Measurements from ENCODE around the gene TNFRSF13B. TPM values are rescaled to one million over a fixed set of nuclear protein-coding genes. Genes with fewer than 3 reads are reported as not detected.
"Not testable (repeated sequence)": the region's sequence is repeated elsewhere in the genome, so short reads cannot be mapped to it uniquely, and the experiment has no call there.

TNFRSF13B gene
- total RNA-seq, 2 experiments from 2014 or later = not detected

GRCh38 chr17:17001076-17001777 is 29.3 kb upstream of the TNFRSF13B start:
- Mint-ChIP-seq H3K36me3 (no peaks in the 10 kb centered on the region), H3K27ac (no peak overlapping the region), H3K9me3 (no peaks in the 10 kb centered on the region), H3K4me3 (no peak overlapping the region), H3K4me1 (peaks cover 3% of the 10 kb centered on the region), H3K27me3 (peaks cover 2% of the 10 kb centered on the region)
- POLR2A ChIA-PET = no interaction called here
- DNase-seq (no peak), ATAC-seq (ENCODE audit: low read depth) (peak; percentile 22)

DNA sequence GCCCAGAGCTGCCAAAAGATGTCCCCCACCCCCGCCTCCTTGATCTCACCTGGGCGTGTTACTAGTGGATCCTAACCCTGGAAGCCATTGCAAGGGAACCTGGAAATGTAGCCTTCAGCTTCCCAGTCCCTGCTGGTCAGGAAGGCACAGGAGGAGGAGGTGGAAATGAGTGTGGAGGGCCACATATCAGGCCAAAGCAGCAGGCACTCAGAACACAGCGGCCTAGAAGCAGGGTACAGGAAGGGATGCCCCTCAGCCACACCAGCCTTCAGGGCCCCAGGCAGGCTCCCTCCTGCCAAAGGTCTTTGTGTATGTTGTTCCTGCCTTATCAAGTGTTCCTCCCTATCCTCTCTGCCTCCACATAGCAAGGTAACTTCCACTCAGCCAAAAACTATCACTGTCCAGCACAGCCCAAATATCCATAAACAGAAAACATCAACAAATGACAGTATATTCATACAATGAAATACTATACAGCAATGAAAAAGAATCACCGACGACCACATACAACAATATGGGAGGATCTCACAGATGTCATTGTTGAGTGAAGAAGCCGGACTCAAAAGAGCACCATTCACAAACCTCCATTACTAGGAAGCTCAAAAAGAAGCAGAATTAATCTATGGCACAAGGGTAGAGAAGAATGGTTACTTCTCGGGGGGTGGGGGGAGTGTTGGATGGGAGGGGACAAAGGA is 28.2 kb upstream of the TNFRSF13B start:
- Mint-ChIP-seq H3K9me3 (no peaks in the 10 kb centered on the region), H3K4me1 (peaks cover 3% of the 10 kb centered on the region), H3K4me3 (no peak overlapping the region), H3K36me3 (no peaks in the 10 kb centered on the region), H3K27ac (no peak overlapping the region), H3K27me3 (peaks cover 2% of the 10 kb centered on the region)
- no peak for DNase-seq
- POLR2A ChIA-PET = interaction anchor here (0.5 kb wide), 1 partner anchor 201 kb away, joined by 5 read pairs; no protein-coding TSS in a partner anchor
- ATAC-seq (ENCODE audit: low read depth) = no peak

- peaks cover 3% of the 10 kb centered on the region for H3K27me3 Mint-ChIP-seq
- H3K36me3 Mint-ChIP-seq = no peaks in the 10 kb centered on the region
- no peak overlapping the region for H3K4me3 Mint-ChIP-seq
- DNase-seq (no peak), ATAC-seq (ENCODE audit: low read depth) (no peak)
- H3K4me1 Mint-ChIP-seq = peaks cover 3% of the 10 kb centered on the region
- H3K27ac Mint-ChIP-seq = no peak overlapping the region
- H3K9me3 Mint-ChIP-seq = no peaks in the 10 kb centered on the region
- POLR2A ChIA-PET = no interaction called here
Observed at GRCh38 chr17:16997514-16998429, 25.9 kb upstream of the TNFRSF13B start.

- POLR2A ChIA-PET = not testable (repeated sequence)
Observed at GRCh38 chr17:16996726-16997125, 24.8 kb upstream of the TNFRSF13B start.

DNA sequence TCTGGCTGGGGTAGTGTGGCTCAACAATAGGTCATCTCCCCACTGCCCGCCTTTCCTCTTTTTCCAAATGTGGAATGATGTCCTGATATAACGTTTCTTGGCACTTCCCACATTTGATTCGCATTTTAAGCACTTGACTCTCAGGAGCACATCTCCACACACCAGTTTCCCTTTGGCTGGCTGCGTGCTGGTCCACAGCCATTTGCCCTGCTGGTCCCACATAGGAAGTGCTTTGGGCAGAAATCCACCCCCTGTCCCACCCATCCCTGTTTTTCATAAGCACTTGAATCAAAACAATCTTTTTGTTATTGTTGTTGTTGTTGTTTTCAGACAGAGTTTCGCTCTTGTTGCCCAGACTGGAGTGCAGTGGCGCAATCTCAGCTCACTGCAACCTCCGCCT is 24.0 kb upstream of the TNFRSF13B start:
- Mint-ChIP-seq H3K9me3 (no peaks in the 10 kb centered on the region), H3K27me3 (peaks cover 5% of the 10 kb centered on the region), H3K4me1 (no peaks in the 10 kb centered on the region), H3K36me3 (no peaks in the 10 kb centered on the region), H3K4me3 (no peak overlapping the region), H3K27ac (no peak overlapping the region)
- ATAC-seq (ENCODE audit: low read depth) (no peak), DNase-seq (no peak)
- POLR2A ChIA-PET = no interaction called here

More at GRCh38 chr17:16996726-16997125, 24.8 kb upstream of the TNFRSF13B start:
- H3K4me3 Mint-ChIP-seq; H3K27me3 Mint-ChIP-seq; ATAC-seq (ENCODE audit: low read depth); H3K36me3 Mint-ChIP-seq; H3K27ac Mint-ChIP-seq; H3K4me1 Mint-ChIP-seq; DNase-seq; H3K9me3 Mint-ChIP-seq: not testable (repeated sequence)

GRCh38 chr17:16994631-16995030 is 22.7 kb upstream of the TNFRSF13B start:
- POLR2A ChIA-PET = no interaction called here
- ATAC-seq (ENCODE audit: low read depth) (no peak), DNase-seq (no peak)
- H3K9me3 Mint-ChIP-seq = no peaks in the 10 kb centered on the region
- no peaks in the 10 kb centered on the region for H3K36me3 Mint-ChIP-seq
- peaks cover 4% of the 10 kb centered on the region for H3K4me1 Mint-ChIP-seq
- H3K27me3 Mint-ChIP-seq = peaks cover 5% of the 10 kb centered on the region
- no peak overlapping the region for H3K4me3 Mint-ChIP-seq
- no peak overlapping the region for H3K27ac Mint-ChIP-seq

- Mint-ChIP-seq H3K4me3 (no peak overlapping the region), H3K9me3 (no peaks in the 10 kb centered on the region), H3K4me1 (peaks cover 21% of the 10 kb centered on the region), H3K36me3 (no peaks in the 10 kb centered on the region), H3K27me3 (peaks cover 5% of the 10 kb centered on the region), H3K27ac (peak overlapping the region; percentile 32)
- POLR2A ChIA-PET = no interaction called here
- peak; percentile 84 for DNase-seq
- ATAC-seq (ENCODE audit: low read depth) = peak; percentile 64
Observed at GRCh38 chr17:16991349-16992009, 19.6 kb upstream of the TNFRSF13B start.

GRCh38 chr17:16989953-16990860 is 18.3 kb upstream of the TNFRSF13B start:
- ATAC-seq (ENCODE audit: low read depth) (no peak), DNase-seq (no peak)
- H3K9me3 Mint-ChIP-seq = no peaks in the 10 kb centered on the region
- peaks cover 24% of the 10 kb centered on the region for H3K4me1 Mint-ChIP-seq
- H3K27me3 Mint-ChIP-seq = peaks cover 5% of the 10 kb centered on the region
- POLR2A ChIA-PET = no interaction called here
- no peak overlapping the region for H3K27ac Mint-ChIP-seq
- H3K4me3 Mint-ChIP-seq = no peak overlapping the region
- H3K36me3 Mint-ChIP-seq = no peaks in the 10 kb centered on the region

- Mint-ChIP-seq H3K9me3 (no peaks in the 10 kb centered on the region), H3K4me3 (peak overlapping the region; percentile 26), H3K4me1 (peaks cover 24% of the 10 kb centered on the region), H3K27me3 (peaks cover 5% of the 10 kb centered on the region), H3K36me3 (no peaks in the 10 kb centered on the region), H3K27ac (peak overlapping the region; percentile 86)
- DNase-seq (no peak), ATAC-seq (ENCODE audit: low read depth) (no peak)
- POLR2A ChIA-PET = no interaction called here
Observed at GRCh38 chr17:16989230-16989952, 17.5 kb upstream of the TNFRSF13B start.

DNA sequence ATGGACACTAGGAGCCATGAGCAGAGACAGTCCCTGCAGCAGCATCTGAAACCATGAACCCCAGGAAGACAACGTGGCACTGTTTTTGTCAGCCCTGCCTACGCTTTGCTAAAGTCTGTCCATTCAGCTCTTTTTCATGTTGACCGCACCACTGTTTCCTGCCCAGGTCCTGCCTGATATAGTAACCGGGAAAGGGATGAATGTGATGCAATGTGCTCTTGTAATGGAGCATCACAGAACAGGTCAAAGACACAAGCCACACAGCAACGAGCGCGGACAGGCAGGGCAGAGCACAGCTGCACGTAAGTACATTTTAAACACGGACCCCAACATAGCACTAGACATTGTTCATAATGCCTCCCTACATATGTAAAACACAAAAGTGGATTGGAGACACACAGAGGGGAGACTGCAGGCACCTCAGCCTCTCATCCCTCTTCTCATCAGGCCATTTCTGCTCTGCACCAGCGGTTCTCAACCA is 16.9 kb upstream of the TNFRSF13B start:
- DNase-seq (no peak), ATAC-seq (ENCODE audit: low read depth) (no peak)
- no peaks in the 10 kb centered on the region for H3K9me3 Mint-ChIP-seq
- peak overlapping the region; percentile 86 for H3K27ac Mint-ChIP-seq
- POLR2A ChIA-PET = no interaction called here
- H3K4me3 Mint-ChIP-seq = peak overlapping the region; percentile 26
- no peaks in the 10 kb centered on the region for H3K36me3 Mint-ChIP-seq
- H3K27me3 Mint-ChIP-seq = peaks cover 2% of the 10 kb centered on the region
- H3K4me1 Mint-ChIP-seq = peaks cover 24% of the 10 kb centered on the region

DNA sequence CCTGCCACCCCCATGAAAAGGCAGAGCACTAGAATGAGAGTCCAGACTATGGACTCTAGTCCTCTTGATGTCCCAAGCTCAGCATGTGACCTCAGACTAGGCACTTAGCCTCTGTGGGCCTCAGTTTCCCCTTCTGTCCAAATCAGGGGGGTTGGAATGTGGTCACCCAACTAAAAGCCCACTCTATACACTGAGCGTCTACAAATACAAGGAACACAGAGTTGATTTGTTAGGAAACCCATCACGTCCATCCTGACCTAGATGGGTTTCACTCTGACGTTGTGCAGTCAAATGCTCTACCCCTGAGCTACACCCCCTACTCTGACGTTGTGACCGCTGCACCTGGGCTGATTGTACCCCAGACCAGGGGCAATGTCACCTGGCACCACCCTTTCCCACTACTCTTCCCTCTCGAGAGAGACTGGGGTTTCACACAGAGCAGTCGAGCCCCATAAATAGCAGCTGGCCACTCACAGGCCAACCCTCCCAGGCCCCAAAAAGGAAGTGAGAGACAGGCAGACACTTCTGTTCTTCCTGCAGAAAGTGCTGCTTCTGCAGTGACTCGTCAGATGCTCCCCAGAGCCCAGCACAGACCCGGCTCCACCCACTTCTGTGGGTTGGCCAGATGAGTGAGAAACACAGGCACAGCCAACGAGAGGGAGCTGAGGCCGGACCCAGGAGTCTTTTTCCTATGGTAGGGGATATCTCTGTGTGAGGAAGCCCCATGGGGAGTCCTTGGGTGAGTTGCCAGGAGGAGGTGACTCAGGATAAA is 16.1 kb upstream of the TNFRSF13B start:
- Mint-ChIP-seq H3K27me3 (peaks cover 5% of the 10 kb centered on the region), H3K4me1 (peaks cover 24% of the 10 kb centered on the region), H3K9me3 (no peaks in the 10 kb centered on the region), H3K4me3 (peak overlapping the region; percentile 34), H3K36me3 (no peaks in the 10 kb centered on the region), H3K27ac (peak overlapping the region; percentile 86)
- peak; percentile 68 for DNase-seq
- peak; percentile 89 for ATAC-seq (ENCODE audit: low read depth)
- POLR2A ChIA-PET = no interaction called here

Measured in activated naive CD8-positive, alpha-beta T cell treated with anti-CD3 and anti-CD28 coated beads, Interleukin-2, amount 10 ng/mL, durations not matched to agents 7 days and 5 days (primary cell).